Upper lobe of left lung (tissue), 4 donors: ENCODE measurements around the gene TCERG1L.

ENCODE experiments used
- CTCF ChIP-seq, 6 experiments: fragments of 450-650 bp in 4 of 6; fragments of 200-600 bp in 2 of 6; sonication (generic) in 2 of 6; IDR thresholded peaks; one replicate each; pipeline ENCODE4 v1.5.1; 2016 to 2019; ENCODE audit warnings: antibody characterized with exemption in 6 of 6
- EP300 ChIP-seq, 4 donors: sonication (generic); formaldehyde crosslinking; IDR thresholded peaks; one replicate each; pipeline ENCODE4 v1.5.1; 2017; ENCODE audit warnings: antibody characterized with exemption in 4 of 4, control low read depth in 2 of 4
- POLR2A ChIP-seq, 4 donors: fragments of 450-650 bp; IDR thresholded peaks; one replicate each; pipeline ENCODE4 v1.5.1; 2016 to 2017; ENCODE audit warnings: antibody characterized with exemption in 4 of 4, mild to moderate bottlenecking in 2 of 4

GRCh38 chr10:131318291-131318690 is 6.8 kb upstream of the TCERG1L start:
- TF ChIP-seq CTCF (IDR thresholded peaks at IDR 0.05) (no peak), POLR2A (IDR thresholded peaks at IDR 0.05) (no peak), EP300 (IDR thresholded peaks at IDR 0.05) (no peak)
